ENCODE measurements around the gene CTRL. TPM values are rescaled to one million over a fixed set of nuclear protein-coding genes. Genes with fewer than 3 reads are reported as not detected.

The CTRL gene
- total RNA-seq, 1 experiment from 2014 or later: 0.24 TPM

GRCh38 chr16:67892375-67892774 lies 39.3 kb downstream of the CTRL start:
- DNase-seq (ENCODE audit: low read depth): no peak

GRCh38 chr16:67888331-67888730 lies 43.3 kb downstream of the CTRL start:
- DNase-seq (ENCODE audit: low read depth): no peak

- no peak for DNase-seq (ENCODE audit: low read depth)
Measured at GRCh38 chr16:67886387-67886786, 45.3 kb downstream of the CTRL start.

GRCh38 chr16:67885976-67886375 lies 45.7 kb downstream of the CTRL start:
- no peak for DNase-seq (ENCODE audit: low read depth)

GRCh38 chr16:67885545-67885944 lies 46.1 kb downstream of the CTRL start:
- no peak for DNase-seq (ENCODE audit: low read depth)

GRCh38 chr16:67884684-67885083 lies 47.0 kb downstream of the CTRL start, which contains the start of gene NRN1L:
Gene NRN1L (plus strand): TSS chr16:67884885. CDS start chr16:67884904, 19 bp downstream.
- DNase-seq (ENCODE audit: low read depth): peak; percentile 14

- peak; percentile 27 for DNase-seq (ENCODE audit: low read depth)
Measured at GRCh38 chr16:67883872-67884261, 47.8 kb downstream of the CTRL start.

GRCh38 chr16:67883146-67883871 lies 48.4 kb downstream of the CTRL start:
- no peak for DNase-seq (ENCODE audit: low read depth)

- DNase-seq (ENCODE audit: low read depth): peak; percentile 58
Measured at GRCh38 chr16:67882374-67883145, 49.1 kb downstream of the CTRL start.

- no peak for DNase-seq (ENCODE audit: low read depth)
Measured at GRCh38 chr16:67881621-67882161, 50.0 kb downstream of the CTRL start.

GRCh38 chr16:67880584-67880983 lies 51.1 kb downstream of the CTRL start:
- DNase-seq (ENCODE audit: low read depth): no peak

- DNase-seq (ENCODE audit: low read depth): no peak
Measured at GRCh38 chr16:67879936-67880335, 51.7 kb downstream of the CTRL start.

Other genes with a start within 250 kb of the CTRL start
- 11.1 and 12.4 TPM in 2 replicates for gene GFOD2, start 212.5 kb downstream of the CTRL start, total RNA-seq (2014; rRNA removed; shearing (Covaris generic))
- gene RANBP10, start 125.3 kb downstream of the CTRL start, total RNA-seq (2014; rRNA removed; shearing (Covaris generic)): 2.6 and 2.9 TPM in 2 replicates
- 0.49 TPM in 1 of 2 replicates, not detected in the other for gene TSNAXIP1, start 125.0 kb downstream of the CTRL start, total RNA-seq (2014; rRNA removed; shearing (Covaris generic))
- gene THAP11, start 89.5 kb downstream of the CTRL start, total RNA-seq (2014; rRNA removed; shearing (Covaris generic)): 36.2 and 41.8 TPM in 2 replicates
- 392 and 459 TPM in 2 replicates for gene NUTF2, start 84.9 kb downstream of the CTRL start, total RNA-seq (2014; rRNA removed; shearing (Covaris generic))
- 28.5 and 31.2 TPM in 2 replicates for gene CENPT, start 84.2 kb downstream of the CTRL start, total RNA-seq (2014; rRNA removed; shearing (Covaris generic))
- gene EDC4, start 58.8 kb downstream of the CTRL start, total RNA-seq (2014; rRNA removed; shearing (Covaris generic)): 39.7 and 42.4 TPM in 2 replicates
- 1.3 TPM in 1 of 2 replicates, not detected in the other for gene NRN1L, start 47.0 kb downstream of the CTRL start, total RNA-seq (2014; rRNA removed; shearing (Covaris generic))
- gene PSKH1, start 38.6 kb downstream of the CTRL start, total RNA-seq (2014; rRNA removed; shearing (Covaris generic)): 4.7 and 5.5 TPM in 2 replicates
- 75.7 and 107 TPM in 2 replicates for gene PSMB10, start 5.0 kb upstream of the CTRL start, total RNA-seq (2014; rRNA removed; shearing (Covaris generic))
- gene LCAT, start 12.3 kb upstream of the CTRL start, total RNA-seq (2014; rRNA removed; shearing (Covaris generic)): 3.1 and 6.0 TPM in 2 replicates
- gene SLC12A4, start 36.8 kb upstream of the CTRL start, total RNA-seq (2014; rRNA removed; shearing (Covaris generic)): 23.6 and 37.0 TPM in 2 replicates
- gene DPEP3, start 48.6 kb upstream of the CTRL start, total RNA-seq (2014; rRNA removed; shearing (Covaris generic)): not detected in 2 replicates
- gene DPEP2, start 67.6 kb upstream of the CTRL start, total RNA-seq (2014; rRNA removed; shearing (Covaris generic)): not detected in 2 replicates
- gene DPEP2NB, start 84.0 kb upstream of the CTRL start, total RNA-seq (2014; rRNA removed; shearing (Covaris generic)): not detected in 2 replicates
- 6.6 and 9.3 TPM in 2 replicates for gene DDX28, start 91.4 kb upstream of the CTRL start, total RNA-seq (2014; rRNA removed; shearing (Covaris generic))
- 18.7 and 18.9 TPM in 2 replicates for gene DUS2, start 91.4 kb upstream of the CTRL start, total RNA-seq (2014; rRNA removed; shearing (Covaris generic))
- 22.0 and 22.5 TPM in 2 replicates for gene NFATC3, start 153.5 kb upstream of the CTRL start, total RNA-seq (2014; rRNA removed; shearing (Covaris generic))